Left hindlimb (tissue), 1 donor: ENCODE data around the gene CLDN4.
"Not testable (repeated sequence)": the region's sequence is repeated elsewhere in the genome, so short reads cannot be mapped to it uniquely, and the experiment has no call there.

Source experiments
- DNase-seq: peaks from one replicate; pipeline ENCODE4 v3.0.0-alpha.2; 2018

Gene CLDN4, protein sequence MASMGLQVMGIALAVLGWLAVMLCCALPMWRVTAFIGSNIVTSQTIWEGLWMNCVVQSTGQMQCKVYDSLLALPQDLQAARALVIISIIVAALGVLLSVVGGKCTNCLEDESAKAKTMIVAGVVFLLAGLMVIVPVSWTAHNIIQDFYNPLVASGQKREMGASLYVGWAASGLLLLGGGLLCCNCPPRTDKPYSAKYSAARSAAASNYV

DNA sequence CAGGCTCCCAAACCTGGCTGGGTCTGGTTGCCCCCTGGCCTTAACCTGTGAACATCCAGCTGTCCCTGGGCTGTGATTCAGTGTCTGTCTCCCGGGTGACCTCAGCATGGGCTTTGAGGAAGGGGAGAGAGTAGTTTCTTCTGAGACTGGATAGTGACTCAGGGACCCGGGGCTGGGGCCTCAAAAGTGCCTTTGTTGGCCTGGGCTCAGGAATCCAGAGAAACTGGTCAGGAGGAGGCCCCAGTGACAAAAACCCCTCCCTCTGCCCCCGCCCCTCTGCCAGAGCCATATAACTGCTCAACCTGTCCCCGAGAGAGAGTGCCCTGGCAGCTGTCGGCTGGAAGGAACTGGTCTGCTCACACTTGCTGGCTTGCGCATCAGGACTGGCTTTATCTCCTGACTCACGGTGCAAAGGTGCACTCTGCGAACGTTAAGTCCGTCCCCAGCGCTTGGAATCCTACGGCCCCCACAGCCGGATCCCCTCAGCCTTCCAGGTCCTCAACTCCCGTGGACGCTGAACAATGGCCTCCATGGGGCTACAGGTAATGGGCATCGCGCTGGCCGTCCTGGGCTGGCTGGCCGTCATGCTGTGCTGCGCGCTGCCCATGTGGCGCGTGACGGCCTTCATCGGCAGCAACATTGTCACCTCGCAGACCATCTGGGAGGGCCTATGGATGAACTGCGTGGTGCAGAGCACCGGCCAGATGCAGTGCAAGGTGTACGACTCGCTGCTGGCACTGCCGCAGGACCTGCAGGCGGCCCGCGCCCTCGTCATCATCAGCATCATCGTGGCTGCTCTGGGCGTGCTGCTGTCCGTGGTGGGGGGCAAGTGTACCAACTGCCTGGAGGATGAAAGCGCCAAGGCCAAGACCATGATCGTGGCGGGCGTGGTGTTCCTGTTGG, at the start of gene CLDN4:
CLDN4 (plus strand) TSS at position 316 of the 903 bp plus-strand sequence; CDS start at position 522, 206 bp downstream.
- DNase-seq, result no peak

DNA sequence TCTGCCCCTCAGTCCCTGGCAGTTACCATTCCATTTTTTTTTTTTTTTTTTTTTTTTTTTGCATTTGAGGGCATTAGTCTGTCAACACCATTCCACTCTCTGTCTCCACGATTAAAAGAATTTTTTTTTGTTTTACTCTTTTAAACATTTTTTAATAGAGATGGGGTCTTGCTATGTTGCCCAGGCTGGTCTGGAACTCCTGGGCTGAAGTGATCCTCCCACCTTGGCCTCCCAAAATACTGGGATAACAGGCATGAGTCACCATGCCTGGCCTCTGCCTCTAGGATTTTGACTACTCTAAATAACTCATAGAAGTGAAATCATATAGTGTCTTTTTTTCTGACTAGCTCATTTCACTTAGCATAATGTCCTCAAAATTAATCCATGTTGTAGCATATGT, 44.2 kb upstream of the CLDN4 start:
- DNase-seq, result no peak

DNA sequence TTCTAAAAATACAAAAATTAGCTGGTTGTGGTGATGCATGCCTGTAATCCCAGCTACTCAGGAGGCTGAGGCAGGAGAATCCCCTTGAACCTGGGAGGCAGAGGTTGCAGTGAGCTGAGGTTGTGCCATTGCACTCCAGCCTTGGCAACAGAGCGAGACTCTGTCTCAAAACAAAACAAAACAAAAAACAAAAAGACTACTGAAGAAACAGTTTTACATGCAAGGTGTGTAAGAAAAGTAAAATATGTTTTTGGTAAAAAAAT, 43.1 kb upstream of the CLDN4 start:
- not testable (repeated sequence) for DNase-seq

DNA sequence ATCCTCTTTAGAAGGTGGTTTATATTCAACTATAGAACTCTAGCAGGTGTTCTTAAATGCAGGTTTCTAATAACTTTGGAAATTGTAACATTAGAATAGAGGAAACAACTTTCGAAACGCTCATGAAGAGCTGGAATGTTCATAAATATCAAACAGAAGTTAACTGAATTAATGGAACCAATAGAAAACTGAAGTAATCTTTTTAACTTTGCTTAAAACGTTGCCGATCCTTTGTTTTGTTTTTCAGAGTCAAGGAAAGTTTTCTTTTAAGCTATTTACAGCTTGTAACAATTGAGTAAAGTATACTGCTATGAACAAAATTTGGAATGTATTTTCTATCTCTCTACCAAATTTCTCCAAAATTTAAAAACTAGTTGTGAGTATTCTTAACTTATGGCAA, 41.7 kb upstream of the CLDN4 start:
- DNase-seq, result no peak

GRCh38 chr7:73791170-73791690, 39.6 kb upstream of the CLDN4 start:
- DNase-seq, result not testable (repeated sequence)

DNA sequence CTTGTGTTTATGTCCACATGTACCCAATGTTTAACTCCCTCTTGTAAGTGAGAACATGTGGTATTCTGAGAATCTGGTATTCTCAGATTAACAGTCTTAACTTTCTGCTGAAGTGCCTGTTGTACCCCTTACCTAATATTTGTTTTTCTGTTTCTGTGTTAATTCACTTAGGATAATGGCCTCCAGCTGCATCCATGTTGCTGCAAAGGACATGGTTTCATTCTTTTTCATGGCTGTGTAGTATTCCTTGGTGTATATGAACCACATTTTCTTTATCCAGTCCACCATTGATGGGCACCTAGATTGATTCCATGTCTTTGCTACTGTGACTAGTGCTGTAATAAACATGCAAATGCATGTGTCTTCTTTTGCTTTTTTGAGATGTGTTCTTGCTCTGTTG, 35.6 kb upstream of the CLDN4 start:
- DNase-seq, result not testable (repeated sequence)

GRCh38 chr7:73796656-73797055, 34.1 kb upstream of the CLDN4 start:
- not testable (repeated sequence) for DNase-seq

GRCh38 chr7:73797176-73797575, 33.6 kb upstream of the CLDN4 start:
- DNase-seq, result not testable (repeated sequence)

DNA sequence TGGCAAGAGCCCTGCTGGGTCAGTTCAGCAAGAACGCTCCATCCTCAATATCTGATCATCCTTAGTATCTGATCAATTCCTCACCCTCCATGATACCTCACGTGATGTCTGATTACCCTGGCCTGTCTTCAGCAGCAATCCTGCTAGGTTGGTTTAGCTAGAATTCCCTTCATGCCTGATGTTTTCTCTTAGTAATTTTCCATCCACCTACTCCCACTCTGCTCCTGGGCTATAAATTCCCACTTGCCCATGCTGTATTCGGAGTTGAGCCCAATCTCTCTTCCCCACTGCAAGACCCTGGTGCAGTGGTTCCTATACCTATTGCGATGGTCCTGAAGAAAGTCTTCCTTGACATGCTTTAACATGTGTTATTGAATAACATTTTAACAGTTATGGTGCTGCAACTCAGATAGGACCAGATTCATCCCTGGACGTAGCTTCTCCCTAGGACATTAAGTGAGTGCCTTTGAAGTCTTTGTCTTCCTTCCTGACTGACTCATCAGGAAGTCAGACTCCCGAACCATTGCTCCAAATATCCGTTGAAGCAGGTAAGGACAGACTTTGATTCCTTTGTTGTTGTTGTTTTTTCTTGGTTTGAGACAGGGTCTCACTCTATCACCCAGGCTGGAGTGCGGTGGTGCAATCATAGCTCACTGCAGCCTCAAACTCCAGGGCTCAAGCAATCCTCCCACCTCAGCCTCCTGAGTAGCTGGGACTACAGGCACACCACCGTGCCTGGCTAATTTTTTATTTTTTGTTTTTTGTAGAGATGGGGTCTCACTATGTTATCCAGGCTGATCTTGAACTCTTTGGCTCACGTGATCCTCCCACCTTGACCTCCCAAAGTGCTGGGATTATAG, 31.3 kb upstream of the CLDN4 start:
- DNase-seq, result no peak

DNA sequence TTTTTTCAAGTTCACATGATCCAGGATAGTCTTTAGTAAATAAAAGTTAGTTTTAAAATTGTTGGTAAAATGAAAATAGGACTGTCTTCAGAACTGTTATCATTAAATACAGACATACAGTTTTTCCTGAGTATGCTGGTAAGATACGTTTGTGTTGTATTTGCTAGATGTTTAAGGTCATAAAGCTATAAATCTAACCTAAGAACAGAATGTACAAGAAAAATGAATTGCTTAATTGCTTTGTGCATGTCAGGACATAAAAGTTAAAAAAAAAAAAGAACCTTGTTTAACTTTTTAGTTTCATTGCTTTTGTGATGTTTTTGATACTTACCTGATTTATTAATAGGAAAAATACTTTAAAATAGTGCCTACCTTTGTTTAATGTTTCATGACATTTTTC, 29.2 kb upstream of the CLDN4 start:
- no peak for DNase-seq

GRCh38 chr7:73802459-73802858, 28.3 kb upstream of the CLDN4 start:
- DNase-seq, result no peak

GRCh38 chr7:73809467-73809951, 21.3 kb upstream of the CLDN4 start:
- no peak for DNase-seq

DNA sequence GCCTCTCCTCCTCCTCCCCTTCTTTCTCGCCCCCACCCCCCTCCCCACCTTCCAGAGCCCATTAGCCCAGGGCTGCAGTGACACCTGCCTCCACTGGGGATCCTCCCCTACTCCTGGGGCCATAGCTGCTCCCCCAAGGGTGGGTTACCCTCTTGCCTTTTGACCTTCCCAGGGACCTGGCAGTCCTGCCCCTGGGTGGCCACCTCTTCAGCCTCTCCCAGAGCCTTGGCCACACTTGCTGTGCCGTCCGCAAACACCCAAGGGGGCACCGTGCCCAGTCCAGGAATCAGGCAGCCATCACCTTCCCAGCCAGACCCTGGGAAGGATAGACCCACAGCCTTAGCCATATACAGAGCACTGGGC, 19.8 kb upstream of the CLDN4 start:
- no peak for DNase-seq

DNA sequence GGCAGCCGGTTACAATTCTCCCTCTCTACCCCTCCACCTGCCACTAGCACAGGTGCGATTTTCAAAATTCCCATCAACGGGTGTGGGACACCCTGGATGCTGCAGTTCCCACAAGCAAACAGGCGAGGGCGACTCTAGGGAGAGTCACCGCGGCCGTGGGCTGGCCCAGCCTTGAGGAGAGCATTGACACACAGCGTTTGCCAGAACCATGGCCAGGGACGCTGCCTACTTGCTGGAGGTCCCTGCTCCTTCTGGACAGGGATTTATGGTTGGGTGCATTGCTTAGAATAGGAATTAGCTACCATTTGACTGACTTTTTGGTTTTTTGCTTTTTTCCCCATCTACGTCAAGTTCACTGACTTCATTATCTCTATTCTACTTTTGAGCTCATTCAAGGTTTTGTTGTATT, 19.0 kb upstream of the CLDN4 start:
- DNase-seq, result no peak

GRCh38 chr7:73812996-73813395, 17.8 kb upstream of the CLDN4 start:
- no peak for DNase-seq

DNA sequence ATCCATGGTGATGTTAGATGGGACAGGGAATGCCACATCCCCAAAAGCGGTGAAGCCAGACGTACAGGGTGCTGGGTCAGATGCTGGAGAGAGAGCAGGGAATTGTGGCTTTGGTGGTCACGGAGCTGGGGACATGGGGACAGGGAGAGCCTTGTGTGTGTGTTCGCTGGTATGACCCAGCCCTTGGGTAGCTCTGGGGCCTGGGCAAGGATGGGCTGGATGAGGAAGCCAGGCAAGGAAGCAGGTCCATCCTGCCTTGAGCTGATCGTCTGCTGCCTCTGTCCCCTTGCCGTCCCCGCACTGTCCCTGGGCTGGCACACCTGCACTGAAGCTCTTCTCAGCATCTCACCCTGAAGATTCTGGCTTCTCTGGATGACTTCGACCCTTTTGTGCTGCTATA, 15.4 kb upstream of the CLDN4 start:
- DNase-seq, result no peak

DNA sequence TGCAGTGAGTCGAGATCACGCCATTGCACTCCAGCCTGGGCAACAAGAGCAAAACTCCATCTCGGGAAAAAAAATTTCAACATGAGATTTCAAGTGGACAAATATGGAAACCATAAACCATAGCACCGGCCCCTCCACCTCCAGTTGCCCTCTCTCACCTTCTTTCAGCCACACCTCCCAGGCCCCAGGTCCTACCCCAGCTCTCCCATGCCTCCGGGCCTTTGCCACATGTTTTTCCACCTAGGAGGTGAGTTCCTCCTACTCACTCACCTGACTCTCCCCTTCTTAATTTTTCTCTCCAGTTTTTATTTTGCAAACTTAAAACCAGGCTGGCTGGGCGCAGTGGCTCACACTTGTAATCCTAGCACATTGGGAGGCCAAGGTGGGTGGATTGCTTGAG, 13.7 kb upstream of the CLDN4 start:
- DNase-seq, result no peak

DNA sequence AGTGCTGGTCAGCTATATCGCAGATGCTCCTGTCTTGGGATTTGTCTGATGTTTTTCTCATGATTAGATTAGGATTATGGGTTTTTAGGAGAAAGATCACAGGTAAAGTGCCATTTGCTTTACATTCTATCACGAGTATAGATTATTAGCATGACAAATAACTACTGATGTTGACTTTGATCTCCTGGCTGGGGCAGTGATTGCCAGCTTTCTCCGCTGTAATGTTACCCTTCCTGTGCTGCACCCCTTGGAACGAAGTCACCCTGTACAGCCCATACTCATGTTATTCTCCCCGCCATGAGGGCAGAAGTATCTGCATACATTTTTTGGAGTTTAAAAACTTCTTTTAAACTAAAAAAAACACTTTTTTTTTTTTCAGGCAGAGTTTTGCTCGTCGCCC, 10.8 kb upstream of the CLDN4 start:
- DNase-seq, result no peak

- DNase-seq, result not testable (repeated sequence)
Measured at GRCh38 chr7:73821597-73822285, 9.1 kb upstream of the CLDN4 start.

DNA sequence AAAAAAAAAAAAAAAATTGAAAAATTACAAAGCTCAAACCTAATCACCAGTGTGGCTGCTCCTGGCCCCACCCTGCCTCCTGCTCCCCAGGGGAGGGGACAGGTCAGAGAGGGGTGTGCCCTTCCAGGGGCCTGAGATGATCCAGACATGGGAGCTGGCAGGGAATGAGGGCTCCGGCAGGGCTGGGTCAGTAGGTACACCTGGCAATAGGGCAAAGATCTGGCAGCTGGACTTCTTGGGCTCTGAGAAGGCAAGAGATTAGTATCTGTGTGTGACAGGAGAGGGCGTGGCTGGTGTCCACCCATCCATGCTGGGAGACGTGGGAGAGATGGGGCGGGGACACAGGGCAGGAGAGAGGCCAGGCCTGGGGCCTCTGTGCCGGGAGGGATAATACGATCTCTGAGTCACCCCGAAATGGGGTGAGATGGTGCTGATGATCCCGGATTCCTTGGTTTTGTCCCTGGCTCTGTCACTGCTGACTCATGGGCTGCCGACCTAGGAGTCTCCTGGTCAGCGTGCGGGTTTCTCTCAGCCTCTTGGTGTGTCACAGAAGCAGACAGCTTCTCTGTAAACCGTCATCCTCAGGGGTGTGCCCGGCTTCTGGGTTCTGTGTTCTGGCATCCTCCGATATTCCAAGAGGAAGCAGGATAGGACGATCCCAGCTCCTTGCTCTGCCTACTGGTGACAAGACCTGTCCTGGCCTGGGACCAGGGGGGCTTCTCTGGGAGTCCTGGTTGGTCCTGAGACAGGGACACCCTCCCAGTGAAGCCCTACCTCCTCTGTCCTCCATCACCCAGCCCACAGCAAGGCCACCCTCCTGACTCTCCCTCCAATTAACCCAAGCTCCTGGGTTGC, 8.2 kb upstream of the CLDN4 start:
- DNase-seq, result no peak

DNA sequence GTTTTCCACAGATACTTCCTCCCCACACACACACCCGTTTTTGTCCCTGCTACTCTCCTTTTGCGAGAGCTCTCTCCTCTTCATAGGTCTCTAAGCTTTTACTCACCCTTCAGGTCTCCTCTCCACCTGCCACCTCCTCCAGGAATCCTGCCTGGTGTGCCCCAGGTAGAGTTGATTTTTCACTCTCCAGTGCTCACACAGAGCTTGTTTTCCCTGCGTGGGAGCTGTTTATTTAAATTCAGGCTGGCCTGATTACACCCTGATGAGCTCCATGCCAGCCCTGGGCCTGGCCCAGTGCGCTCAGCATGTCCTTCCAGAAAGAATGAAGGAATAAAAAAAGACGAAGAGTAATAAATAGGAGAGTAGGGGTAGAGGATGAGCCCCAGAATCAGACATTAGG, 7.5 kb upstream of the CLDN4 start:
- DNase-seq, result no peak
